ENCODE data around the gene DNAJC27.

- TF ChIP-seq CTCF (IDR thresholded peaks at IDR 0.05) (no peak), POLR2A (IDR thresholded peaks at IDR 0.05) (no peak)
These were observed 13.3 kb downstream of the DNAJC27 start for GRCh38 chr2:24958411-24958935.

All from upper lobe of left lung (tissue), 4 donors.